PC-9 (cell line): ENCODE results near the gene RNF130.

Source experiments
- EZH2 ChIP-seq: fragments of 200-600 bp; sonication (generic); IDR thresholded peaks from 2 replicates; pipeline ENCODE4 v1.8.0; 2017; ENCODE audit warnings: antibody characterized with exemption, low read depth
- TF ChIP-seq, protein P1 (sequence below): fragments of 200-600 bp; sonication (generic); conservative IDR thresholded peaks from 2 replicates; pipeline ENCODE4 v1.6.1; 2017; ENCODE audit warnings: mixed run types, antibody characterized with exemption, mild to moderate bottlenecking, moderate library complexity

DNA sequence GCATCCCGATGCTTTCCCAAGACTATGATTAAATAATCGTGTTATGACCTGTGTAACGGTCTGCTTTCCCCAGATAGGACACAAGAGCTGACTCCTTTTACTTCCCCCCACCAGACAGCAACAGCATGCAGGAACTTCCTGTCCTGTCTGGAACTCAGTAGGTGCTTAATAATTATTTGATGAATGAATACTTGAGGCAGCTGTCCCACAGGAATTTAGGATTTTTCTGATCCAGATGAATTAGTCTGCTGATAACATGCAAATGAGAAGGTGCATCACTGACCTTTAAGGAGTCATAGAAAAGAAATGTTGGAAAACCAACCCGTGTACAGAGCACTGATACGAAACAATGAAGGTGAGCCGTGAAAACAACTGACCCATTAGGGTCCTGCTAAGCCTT, 12.2 kb downstream of the RNF130 start:
- TF ChIP-seq, protein P1, sequence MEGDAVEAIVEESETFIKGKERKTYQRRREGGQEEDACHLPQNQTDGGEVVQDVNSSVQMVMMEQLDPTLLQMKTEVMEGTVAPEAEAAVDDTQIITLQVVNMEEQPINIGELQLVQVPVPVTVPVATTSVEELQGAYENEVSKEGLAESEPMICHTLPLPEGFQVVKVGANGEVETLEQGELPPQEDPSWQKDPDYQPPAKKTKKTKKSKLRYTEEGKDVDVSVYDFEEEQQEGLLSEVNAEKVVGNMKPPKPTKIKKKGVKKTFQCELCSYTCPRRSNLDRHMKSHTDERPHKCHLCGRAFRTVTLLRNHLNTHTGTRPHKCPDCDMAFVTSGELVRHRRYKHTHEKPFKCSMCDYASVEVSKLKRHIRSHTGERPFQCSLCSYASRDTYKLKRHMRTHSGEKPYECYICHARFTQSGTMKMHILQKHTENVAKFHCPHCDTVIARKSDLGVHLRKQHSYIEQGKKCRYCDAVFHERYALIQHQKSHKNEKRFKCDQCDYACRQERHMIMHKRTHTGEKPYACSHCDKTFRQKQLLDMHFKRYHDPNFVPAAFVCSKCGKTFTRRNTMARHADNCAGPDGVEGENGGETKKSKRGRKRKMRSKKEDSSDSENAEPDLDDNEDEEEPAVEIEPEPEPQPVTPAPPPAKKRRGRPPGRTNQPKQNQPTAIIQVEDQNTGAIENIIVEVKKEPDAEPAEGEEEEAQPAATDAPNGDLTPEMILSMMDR = no peak
- TF ChIP-seq EZH2 = no peak
